Measurements from ENCODE around the gene TRAPPC5.

- TF ChIP-seq POU2F2 (IDR thresholded peaks at IDR 0.05; ENCODE audit: low read depth, low read length) (no peak), PAX5 (IDR thresholded peaks at IDR 0.05; ENCODE audit: insufficient read depth, low read length, severe bottlenecking) (no peak), POLR2A (IDR thresholded peaks at IDR 0.05; ENCODE audit: low read depth, low read length) (no peak), TAF1 (IDR thresholded peaks at IDR 0.05; ENCODE audit: low read depth, low read length) (no peak)
Observed at GRCh38 chr19:7694499-7694898, 13.9 kb downstream of the TRAPPC5 start.

Data from GM12891 (cell line).